Measurements from ENCODE around the gene WFS1.

WFS1 gene

DNA sequence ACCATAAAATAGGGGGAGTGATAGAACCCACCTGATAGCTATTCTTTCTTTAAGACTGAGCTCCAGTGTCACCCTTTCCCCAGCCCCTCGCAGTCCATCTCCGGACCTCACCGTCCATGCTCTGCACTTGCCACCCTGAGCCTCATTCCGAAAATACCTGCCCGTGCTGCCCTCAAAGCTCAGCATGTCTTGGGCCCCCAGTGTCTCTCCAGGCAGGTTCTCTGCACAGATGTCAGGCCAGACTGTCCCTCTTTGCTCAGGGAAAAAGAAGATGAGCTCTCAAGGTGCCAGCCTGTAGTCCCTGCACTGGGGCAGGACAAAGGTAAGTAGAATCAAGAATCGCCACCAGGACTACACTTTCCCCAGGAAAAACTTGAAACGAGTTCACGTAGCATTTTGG lies 9.8 kb upstream of the WFS1 start:
- no peak for DNase-seq (ENCODE audit: low spot score)

- DNase-seq (ENCODE audit: low spot score), result no peak
Observed at GRCh38 chr4:6262176-6262575, 7.5 kb upstream of the WFS1 start.

- no peak for DNase-seq (ENCODE audit: low spot score)
Observed at GRCh38 chr4:6262847-6263487, 6.7 kb upstream of the WFS1 start.

GRCh38 chr4:6263526-6264224 lies 6.0 kb upstream of the WFS1 start:
- DNase-seq (ENCODE audit: low spot score), result no peak

- no peak for DNase-seq (ENCODE audit: low spot score)
Observed at GRCh38 chr4:6264225-6264540, 5.5 kb upstream of the WFS1 start.

GRCh38 chr4:6265546-6265945 lies 4.1 kb upstream of the WFS1 start:
- DNase-seq (ENCODE audit: low spot score), result no peak

DNA sequence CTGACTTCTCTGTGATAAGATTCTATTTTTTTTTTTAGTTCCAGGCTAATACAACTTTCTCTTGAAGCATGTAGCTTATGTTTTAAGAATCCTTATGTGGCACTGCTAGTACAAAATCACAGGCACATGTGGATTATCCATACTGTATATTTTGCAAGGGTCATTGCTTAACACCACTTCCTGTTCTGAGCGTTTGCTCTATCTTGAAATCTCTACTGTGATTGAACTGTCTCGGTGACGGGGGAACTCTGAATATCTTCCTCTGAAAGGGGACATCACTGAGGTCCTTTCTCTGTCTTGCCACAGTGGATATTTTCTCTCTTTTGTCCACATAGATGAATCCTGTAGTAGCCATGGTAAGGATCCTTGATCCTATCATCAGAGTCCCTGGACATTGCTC lies 2.1 kb upstream of the WFS1 start:
- DNase-seq (ENCODE audit: low spot score), result no peak

DNA sequence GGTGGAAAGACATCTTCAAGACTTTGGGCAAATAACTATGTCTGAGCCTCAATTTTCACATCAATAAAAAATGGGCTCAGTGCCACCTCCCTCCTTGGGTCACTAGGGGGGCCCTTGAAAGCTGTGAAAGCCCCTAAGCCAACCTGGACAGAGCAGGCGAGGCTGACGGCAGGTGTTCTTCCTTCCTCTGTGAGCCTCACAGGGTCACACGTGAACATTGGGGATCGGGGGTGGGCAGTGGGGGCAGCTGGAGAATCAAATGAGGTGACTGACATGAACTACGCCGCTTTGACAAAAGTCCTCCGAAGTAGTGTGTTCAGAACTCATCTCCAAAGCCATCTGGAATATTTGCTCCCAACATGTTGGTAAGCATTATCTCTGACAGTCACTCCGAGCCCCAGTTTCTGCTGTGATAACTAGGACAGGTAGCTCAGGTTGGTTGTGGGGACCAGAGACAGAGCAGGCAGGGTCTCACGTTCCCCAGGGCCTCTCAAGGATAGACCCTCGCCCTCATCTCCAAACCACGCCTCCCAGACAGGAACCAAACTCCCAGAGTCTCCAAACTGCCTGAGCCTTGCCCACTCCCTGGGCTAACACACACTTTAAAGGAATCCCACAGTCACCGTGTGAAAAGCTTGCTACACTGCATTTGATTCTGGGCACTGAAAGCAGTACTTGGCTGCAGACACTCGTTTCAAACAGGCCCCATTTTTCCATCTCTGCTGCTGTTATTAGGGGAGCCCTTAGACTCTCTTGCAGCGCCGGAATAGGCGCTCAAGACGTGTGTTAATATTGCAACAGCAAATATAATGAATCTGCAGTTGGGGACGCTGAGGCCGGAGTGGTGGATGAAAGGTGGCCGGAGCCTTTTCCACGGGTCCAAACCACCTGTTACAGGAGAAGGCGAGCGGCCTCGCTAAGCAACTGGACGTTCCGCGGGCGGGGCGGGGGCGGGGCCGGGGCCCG lies 717 bp upstream of the WFS1 start:
- DNase-seq (ENCODE audit: low spot score), result no peak

DNA sequence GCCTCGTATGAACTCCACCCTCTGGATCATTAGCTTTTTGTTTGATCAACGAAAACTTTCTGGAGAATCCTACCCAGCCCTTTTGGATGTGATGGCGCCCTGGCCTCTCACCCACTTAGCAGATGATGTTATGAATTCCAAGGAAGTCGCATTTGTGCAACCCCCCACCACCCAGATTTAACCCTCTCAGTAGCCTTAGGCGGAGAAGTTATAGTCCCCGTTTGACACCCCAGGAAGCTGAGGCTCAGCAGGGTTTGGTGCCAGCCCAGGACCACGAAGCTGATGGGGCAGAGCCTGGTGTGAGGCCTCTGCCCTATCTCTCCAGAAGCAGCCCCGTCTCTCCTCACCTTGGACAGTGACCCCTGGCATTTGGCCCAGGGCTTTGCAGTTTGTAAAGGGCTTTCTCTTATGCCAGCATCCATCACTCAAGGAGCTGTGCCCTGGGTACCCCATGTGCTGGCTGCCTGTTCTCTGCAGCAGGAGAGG lies 1.0 kb downstream of the WFS1 start:
- DNase-seq (ENCODE audit: low spot score), result no peak

GRCh38 chr4:6271206-6271605 lies 1.6 kb downstream of the WFS1 start:
- DNase-seq (ENCODE audit: low spot score), result no peak

GRCh38 chr4:6271701-6272465 lies 2.2 kb downstream of the WFS1 start:
- no peak for DNase-seq (ENCODE audit: low spot score)

GRCh38 chr4:6272863-6273660 lies 3.4 kb downstream of the WFS1 start:
- no peak for DNase-seq (ENCODE audit: low spot score)

GRCh38 chr4:6273661-6273990 lies 4.0 kb downstream of the WFS1 start:
- no peak for DNase-seq (ENCODE audit: low spot score)

- DNase-seq (ENCODE audit: low spot score), result no peak
Observed at GRCh38 chr4:6275351-6275750, 5.7 kb downstream of the WFS1 start.

DNA sequence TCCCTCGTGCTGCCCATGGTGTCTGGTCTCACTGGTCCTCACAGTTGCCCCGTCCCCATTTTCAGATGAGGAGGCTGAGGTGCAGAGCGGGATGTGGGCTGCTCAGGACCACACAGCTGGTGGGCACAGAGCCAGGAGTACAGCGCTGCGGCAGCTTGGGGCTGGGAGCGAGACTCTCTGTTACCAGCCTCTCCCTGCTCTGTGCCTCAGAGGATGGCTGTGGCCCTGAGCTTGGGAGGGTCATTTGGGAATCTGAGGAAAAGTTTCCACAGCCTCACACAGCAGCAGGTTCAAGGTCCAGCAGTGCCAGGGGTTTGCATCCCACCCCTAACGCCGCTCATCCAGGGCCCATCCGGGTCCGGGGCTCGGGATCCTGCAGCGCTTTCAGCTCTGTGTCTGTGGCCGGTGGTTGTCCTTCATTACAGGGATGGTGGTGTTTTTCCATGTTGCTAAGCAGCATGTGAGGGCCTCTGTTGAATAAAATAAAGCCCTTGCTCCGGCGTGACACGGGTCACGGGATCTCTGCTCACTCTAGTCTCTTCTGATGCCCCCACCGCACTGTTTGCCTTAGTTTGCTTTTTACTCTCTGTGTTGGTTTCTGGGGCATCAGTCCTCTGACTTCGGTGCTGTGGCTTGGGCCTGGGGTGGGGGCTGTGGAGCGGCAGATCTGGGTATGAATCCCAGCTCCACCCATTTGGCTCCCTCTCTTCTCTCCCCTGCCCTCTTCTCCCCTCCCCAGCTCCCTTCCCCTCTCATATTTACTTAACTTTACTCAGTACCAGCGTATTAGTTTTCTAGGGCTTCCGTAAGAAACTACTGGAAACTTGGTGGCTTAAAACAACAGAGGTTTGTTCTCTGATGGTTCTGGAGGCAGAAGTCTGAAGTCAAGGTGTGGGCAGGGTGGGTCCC lies 6.5 kb downstream of the WFS1 start:
- DNase-seq (ENCODE audit: low spot score), result no peak

DNA sequence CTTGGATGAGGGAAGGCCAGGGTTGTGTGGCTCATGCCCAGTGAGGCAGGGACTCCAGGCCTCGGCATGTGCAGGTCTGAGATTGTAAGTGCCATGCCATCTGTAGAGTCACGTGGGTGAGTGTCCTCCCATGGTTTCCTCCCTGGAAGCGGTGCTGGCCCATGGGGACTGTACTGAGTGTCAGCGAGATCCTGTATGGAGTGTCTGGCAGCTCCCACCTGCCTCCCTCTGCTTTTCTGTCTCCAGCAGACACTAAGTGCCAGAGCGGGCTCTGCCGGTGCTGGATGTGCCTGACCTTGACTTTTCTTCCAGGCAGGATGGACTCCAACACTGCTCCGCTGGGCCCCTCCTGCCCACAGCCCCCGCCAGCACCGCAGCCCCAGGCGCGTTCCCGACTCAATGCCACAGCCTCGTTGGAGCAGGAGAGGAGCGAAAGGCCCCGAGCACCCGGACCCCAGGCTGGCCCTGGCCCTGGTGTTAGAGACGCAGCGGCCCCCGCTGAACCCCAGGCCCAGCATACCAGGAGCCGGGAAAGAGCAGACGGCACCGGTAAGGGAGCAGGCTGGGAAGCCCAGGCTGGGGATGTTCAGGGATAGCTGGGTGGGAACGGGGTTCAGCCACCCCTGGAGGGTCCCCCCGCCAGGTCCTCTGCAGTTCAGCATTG lies 7.6 kb downstream of the WFS1 start:
- no peak for DNase-seq (ENCODE audit: low spot score)

DNA sequence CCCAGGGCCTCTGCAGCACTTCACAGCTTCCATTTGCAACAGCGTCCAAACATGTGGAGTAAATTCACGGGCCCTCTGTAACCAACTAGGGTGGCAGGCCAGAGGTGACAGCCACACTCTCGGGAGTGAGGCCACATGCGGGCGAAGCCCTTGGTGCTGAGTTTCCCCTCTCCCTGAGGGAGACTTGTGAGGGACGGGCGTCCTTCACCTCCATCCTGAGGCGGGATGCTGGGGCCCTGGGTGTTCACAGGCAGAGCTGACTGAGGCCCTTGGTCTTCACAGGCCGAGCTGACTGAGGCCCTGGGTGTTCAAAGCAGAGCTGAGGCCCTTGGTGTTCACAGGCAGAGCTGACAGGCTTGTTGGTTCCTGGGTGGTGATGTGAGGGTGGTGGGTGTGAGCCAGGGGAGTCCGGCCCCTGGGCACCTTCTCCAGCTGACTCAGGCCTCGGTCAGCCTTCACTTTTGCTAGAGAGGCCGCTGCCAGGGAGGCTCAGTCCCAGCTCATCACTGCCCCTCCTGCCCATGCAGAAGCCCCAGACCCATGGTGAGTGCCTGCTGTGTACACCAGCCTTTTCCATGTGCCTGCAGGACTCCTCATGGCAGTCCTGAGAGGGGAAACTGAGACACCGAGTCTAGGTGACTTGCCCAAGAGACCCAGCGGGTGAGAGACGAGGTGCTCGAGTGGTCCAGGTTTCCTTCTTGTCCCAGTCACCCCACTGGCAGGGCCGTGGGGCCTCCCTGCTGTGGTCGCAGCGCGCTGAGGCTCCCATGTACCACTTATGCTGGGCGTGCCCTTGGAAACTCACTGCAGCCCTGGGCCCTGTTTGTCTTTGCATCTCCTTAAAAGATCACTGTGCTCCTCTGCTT lies 8.5 kb downstream of the WFS1 start:
- DNase-seq (ENCODE audit: low spot score), result no peak

DNA sequence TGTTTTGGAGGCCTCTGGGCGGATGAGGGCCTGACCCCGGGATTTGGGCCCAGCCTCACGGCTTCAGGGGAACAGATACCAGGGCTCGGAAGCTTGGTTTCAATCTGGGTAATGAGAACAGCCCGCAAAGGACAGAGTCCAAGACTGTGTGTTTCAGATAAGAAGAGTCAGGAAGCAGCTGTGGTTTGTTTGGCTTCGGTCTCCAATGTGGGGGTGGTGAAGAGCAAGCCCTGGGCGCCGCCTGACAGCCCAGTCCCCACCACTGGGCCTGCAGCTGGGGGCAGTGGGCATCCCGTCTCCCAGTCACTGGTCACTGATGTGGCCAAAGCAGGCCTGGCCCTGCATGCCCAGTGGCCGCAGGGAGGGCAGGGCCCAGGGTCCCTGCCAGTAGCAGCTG lies 9.1 kb downstream of the WFS1 start:
- DNase-seq (ENCODE audit: low spot score), result no peak

Measured in pons (tissue), 1 donor.